GM23248 (cell line): Measurements from ENCODE around the gene WIPF2. TPM values are rescaled to one million over a fixed set of nuclear protein-coding genes. Genes with fewer than 3 reads are reported as not detected.

ENCODE experiments used
- DNase-seq: peaks from one replicate; pipeline ENCODE4 v3.0.0-alpha.2; 2015
- H2AFZ ChIP-seq: fragments of 200-600 bp; sonication (generic); 2 replicates; pipeline ENCODE4 v1.6.1; 2016; ENCODE audit warnings: antibody characterized with exemption
- H3F3A ChIP-seq: fragments of 200-600 bp; sonication (generic); 2 replicates; pipeline ENCODE4 v1.6.1; 2016; ENCODE audit warnings: mild to moderate bottlenecking, antibody characterized with exemption, mixed run types; ENCODE audit not compliant: insufficient read depth
- H3K27ac ChIP-seq: fragments of 200-600 bp; sonication (generic); 2 replicates; pipeline ENCODE4 v1.5.1; 2016; ENCODE audit warnings: mild to moderate bottlenecking
- H3K27me3 ChIP-seq: fragments of 200-600 bp; sonication (generic); replicated peaks from 2 replicates; pipeline ENCODE4 v1.6.1; 2016; ENCODE audit warnings: mild to moderate bottlenecking; ENCODE audit not compliant: insufficient read depth
- H3K36me3 ChIP-seq: fragments of 200-600 bp; sonication (generic); 2 replicates; pipeline ENCODE4 v1.6.1; 2016; ENCODE audit warnings: low read depth, mild to moderate bottlenecking
- H3K4me1 ChIP-seq: fragments of 200-600 bp; sonication (generic); 2 replicates; pipeline ENCODE4 v1.6.1; 2016; ENCODE audit warnings: mild to moderate bottlenecking; ENCODE audit not compliant: insufficient read depth
- H3K4me2 ChIP-seq: fragments of 200-600 bp; sonication (generic); one replicate; pipeline ENCODE4 v1.6.1; 2016; ENCODE audit warnings: mild to moderate bottlenecking; ENCODE audit not compliant: unreplicated experiment
- H3K4me3 ChIP-seq: fragments of 200-600 bp; sonication (generic); 2 replicates; pipeline ENCODE4 v1.5.1; 2016; ENCODE audit warnings: mild to moderate bottlenecking
- H3K79me2 ChIP-seq: fragments of 200-600 bp; sonication (generic); 2 replicates; pipeline ENCODE4 v1.6.1; 2016; ENCODE audit warnings: mild to moderate bottlenecking; ENCODE audit not compliant: insufficient read depth
- H3K9ac ChIP-seq: fragments of 200-600 bp; sonication (generic); 2 replicates; pipeline ENCODE4 v1.6.1; 2016; ENCODE audit warnings: mild to moderate bottlenecking
- H3K9me2 ChIP-seq: fragments of 200-600 bp; sonication (generic); 2 replicates; pipeline ENCODE4 v1.6.1; 2016; ENCODE audit warnings: mixed run types, mild to moderate bottlenecking, moderate library complexity; ENCODE audit not compliant: insufficient read depth
- H3K9me3 ChIP-seq: fragments of 200-600 bp; sonication (generic); one replicate; pipeline ENCODE4 v1.6.1; 2017; ENCODE audit warnings: low read depth
- H4K20me1 ChIP-seq: fragments of 200-600 bp; sonication (generic); 2 replicates; pipeline ENCODE4 v1.6.0; 2016; ENCODE audit not compliant: insufficient read depth
- EZH2 ChIP-seq: fragments of 200-600 bp; sonication (generic); IDR thresholded peaks from 2 replicates; pipeline ENCODE4 v1.6.1; 2018; ENCODE audit warnings: antibody characterized with exemption, mild to moderate bottlenecking; ENCODE audit not compliant: insufficient read depth, poor library complexity, severe bottlenecking
- EZH2phosphoT487 ChIP-seq: fragments of 200-600 bp; sonication (generic); IDR thresholded peaks from 2 replicates; pipeline ENCODE4 v1.6.1; 2018; ENCODE audit warnings: antibody characterized with exemption, moderate library complexity, mild to moderate bottlenecking, low read depth; ENCODE audit not compliant: insufficient read depth
- WGBS, 2 experiments: methylation state at CpG; one replicate each; pipeline ENCODE4 v1.1.6; 2015 to 2017; ENCODE audit warnings: low lambda C conversion rate in 2 of 2, low coverage in 1 of 2; ENCODE audit errors: missing lambda C conversion rate in 2 of 2; 5-methylcytosine and 5-hydroxymethylcytosine counted together
- in situ Hi-C: fragments of 300-500 bp; cut with MboI; formaldehyde crosslinking; loops from 2 replicates; pipeline ENCODE4 v1.15.0; 2020
- polyA plus RNA-seq: library from polyadenylated mRNA; unstranded; fragments of >200 nt; fragmentation: Nextera tagmentation; extraction: Ambion mirVana; gene quantifications from 2 replicates; pipeline ENCODE4 v1.2.1, GENCODE V29; 2016
- total RNA-seq: library from RNA; depleted of rRNA; stranded (reverse); fragments of >200 nt; shearing (Covaris generic); gene quantifications from 2 replicates; pipeline ENCODE4 v1.2.3, GENCODE V29; 2014

WIPF2 gene
- total and polyA plus RNA-seq, 2 experiments from 2014 or later = 5.9 to 20.5 TPM

- no peaks in the 10 kb centered on the region for H3K27me3 ChIP-seq
- peak overlapping the region; percentile 71 for H3K4me3 ChIP-seq
- no peaks in the 10 kb centered on the region for H3K9me2 ChIP-seq
- no peaks in the 10 kb centered on the region for H3K36me3 ChIP-seq
- H3F3A ChIP-seq = no peaks in the 10 kb centered on the region
- H3K9me3 ChIP-seq = no peaks in the 10 kb centered on the region
- peak overlapping the region; percentile 70 for H3K9ac ChIP-seq
- peak overlapping the region; percentile 85 for H3K4me2 ChIP-seq
- no peaks in the 10 kb centered on the region for H3K79me2 ChIP-seq
- H3K27ac ChIP-seq = no peak overlapping the region
- 55 to 60% methylated on average over 15 of the region's 15 CpGs for WGBS, 2 experiments
- H4K20me1 ChIP-seq = no peaks in the 10 kb centered on the region
- TF ChIP-seq EZH2phosphoT487 (no peak), EZH2 (no peak)
- peak; percentile 49 for DNase-seq
- 0 out of 2 replicates have a peak overlapping the region, but pooled peaks have one; percentile 88 for H2AFZ ChIP-seq
- H3K4me1 ChIP-seq = no peaks in the 10 kb centered on the region
- in situ Hi-C loops = no loop called here
Observed at GRCh38 chr17:40190197-40191021, 28.7 kb upstream of the WIPF2 start.

GRCh38 chr17:40191237-40192208 lies 27.6 kb upstream of the WIPF2 start:
- Histone ChIP-seq H3K4me2 (peak overlapping the region; percentile 85), H3K36me3 (no peaks in the 10 kb centered on the region), H4K20me1 (no peaks in the 10 kb centered on the region), H3F3A (no peaks in the 10 kb centered on the region), H3K27me3 (no peaks in the 10 kb centered on the region), H3K27ac (peak overlapping the region; percentile 30; the same call in 1 of the 2 replicates), H3K9me2 (no peaks in the 10 kb centered on the region), H3K9ac (peak overlapping the region; percentile 70), H3K79me2 (no peaks in the 10 kb centered on the region), H3K4me3 (peak overlapping the region; percentile 71), H2AFZ (peak overlapping the region; percentile 88), H3K4me1 (no peaks in the 10 kb centered on the region), H3K9me3 (no peaks in the 10 kb centered on the region)
- TF ChIP-seq EZH2 (no peak), EZH2phosphoT487 (no peak)
- WGBS, 2 experiments = 1 to 2% methylated on average over 50 to 57 of the region's 60 CpGs
- in situ Hi-C loops = no loop called here
- peak; percentile 94 for DNase-seq

- Histone ChIP-seq H3K9me2 (no peaks in the 10 kb centered on the region), H3F3A (no peaks in the 10 kb centered on the region), H3K4me1 (no peaks in the 10 kb centered on the region), H3K79me2 (no peaks in the 10 kb centered on the region), H2AFZ (no peak overlapping the region), H3K27me3 (no peaks in the 10 kb centered on the region), H3K36me3 (no peaks in the 10 kb centered on the region), H3K9ac (no peak overlapping the region), H3K4me2 (no peak overlapping the region), H3K4me3 (no peak overlapping the region), H4K20me1 (no peaks in the 10 kb centered on the region), H3K9me3 (no peaks in the 10 kb centered on the region), H3K27ac (no peak overlapping the region)
- in situ Hi-C loops = no loop called here
- no peak for DNase-seq
- TF ChIP-seq EZH2phosphoT487 (no peak), EZH2 (no peak)
- 97 to 100% methylated on average over 2 of the region's 2 CpGs for WGBS, 2 experiments
Observed at GRCh38 chr17:40192961-40193360, 26.1 kb upstream of the WIPF2 start.

- no peaks in the 10 kb centered on the region for H3K36me3 ChIP-seq
- no peaks in the 10 kb centered on the region for H3K27me3 ChIP-seq
- TF ChIP-seq EZH2 (no peak), EZH2phosphoT487 (no peak)
- no peak overlapping the region for H3K27ac ChIP-seq
- no peaks in the 10 kb centered on the region for H4K20me1 ChIP-seq
- no peak overlapping the region for H3K4me3 ChIP-seq
- H3K9me2 ChIP-seq = no peaks in the 10 kb centered on the region
- 90 to 98% methylated on average over 2 of the region's 2 CpGs for WGBS, 2 experiments
- H3K79me2 ChIP-seq = no peaks in the 10 kb centered on the region
- no peak overlapping the region for H2AFZ ChIP-seq
- H3K4me2 ChIP-seq = no peak overlapping the region
- H3F3A ChIP-seq = no peaks in the 10 kb centered on the region
- no peak for DNase-seq
- H3K4me1 ChIP-seq = no peaks in the 10 kb centered on the region
- H3K9me3 ChIP-seq = no peaks in the 10 kb centered on the region
- H3K9ac ChIP-seq = no peak overlapping the region
- in situ Hi-C loops = loop anchor here (5.0 kb wide), 1 partner anchor 97 kb away; no protein-coding TSS in a partner anchor
Observed at GRCh38 chr17:40194821-40195220, 24.3 kb upstream of the WIPF2 start.
